Mammary epithelial cell (primary cell): ENCODE measurements around the gene TMEM140.

ENCODE experiments used
- EZH2 ChIP-seq: IDR thresholded peaks from 2 replicates; pipeline ENCODE4 v1.6.1; 2012; ENCODE audit warnings: low read length, inconsistent platforms, borderline replicate concordance
- TF ChIP-seq, protein P1 (sequence below), 2 donors: IDR thresholded peaks in 1 of 2; conservative IDR thresholded peaks in 1 of 2; 2 replicates each; pipeline ENCODE4 v1.5.1; 2011 to 2012; ENCODE audit warnings: inconsistent platforms in 2 of 2, low read length in 2 of 2, mild to moderate bottlenecking in 2 of 2, control low read depth in 1 of 2, low read depth in 1 of 2; ENCODE audit not compliant: insufficient read depth in 1 of 2; ENCODE audit errors: extremely low read depth in 1 of 2

DNA sequence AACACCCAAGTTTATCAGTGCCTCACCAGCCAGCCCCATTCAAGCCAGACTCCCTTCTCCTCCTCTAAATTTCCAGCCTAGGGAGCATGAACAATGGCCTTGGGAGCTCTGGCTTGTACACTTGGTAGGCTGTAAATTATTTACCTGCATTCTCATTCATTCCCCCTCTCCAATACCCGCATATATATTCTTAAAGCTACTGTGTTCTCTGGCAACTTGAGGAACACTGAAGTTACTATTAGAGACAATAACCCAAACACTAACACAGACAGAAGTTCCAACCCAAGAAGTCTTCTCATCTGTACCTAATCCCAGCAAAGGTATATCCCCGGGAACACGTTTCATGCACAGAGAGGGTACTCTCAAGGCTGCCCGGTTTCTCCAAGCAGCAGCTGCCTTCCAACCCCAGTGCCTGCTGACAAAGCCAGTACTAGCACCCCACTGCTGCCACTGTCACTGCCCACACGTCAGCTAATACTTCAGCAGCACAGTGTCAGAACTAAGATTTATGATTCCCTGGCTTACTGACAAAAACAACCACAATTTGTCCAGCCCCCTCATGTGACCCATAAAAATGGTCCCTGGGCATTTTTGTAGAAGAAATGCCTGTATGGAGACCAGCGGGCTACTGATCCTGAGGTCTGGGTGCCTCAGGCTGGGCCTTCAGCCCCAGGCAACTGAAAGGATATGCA lies 60.4 kb downstream of the TMEM140 start:
- TF ChIP-seq, protein P1, sequence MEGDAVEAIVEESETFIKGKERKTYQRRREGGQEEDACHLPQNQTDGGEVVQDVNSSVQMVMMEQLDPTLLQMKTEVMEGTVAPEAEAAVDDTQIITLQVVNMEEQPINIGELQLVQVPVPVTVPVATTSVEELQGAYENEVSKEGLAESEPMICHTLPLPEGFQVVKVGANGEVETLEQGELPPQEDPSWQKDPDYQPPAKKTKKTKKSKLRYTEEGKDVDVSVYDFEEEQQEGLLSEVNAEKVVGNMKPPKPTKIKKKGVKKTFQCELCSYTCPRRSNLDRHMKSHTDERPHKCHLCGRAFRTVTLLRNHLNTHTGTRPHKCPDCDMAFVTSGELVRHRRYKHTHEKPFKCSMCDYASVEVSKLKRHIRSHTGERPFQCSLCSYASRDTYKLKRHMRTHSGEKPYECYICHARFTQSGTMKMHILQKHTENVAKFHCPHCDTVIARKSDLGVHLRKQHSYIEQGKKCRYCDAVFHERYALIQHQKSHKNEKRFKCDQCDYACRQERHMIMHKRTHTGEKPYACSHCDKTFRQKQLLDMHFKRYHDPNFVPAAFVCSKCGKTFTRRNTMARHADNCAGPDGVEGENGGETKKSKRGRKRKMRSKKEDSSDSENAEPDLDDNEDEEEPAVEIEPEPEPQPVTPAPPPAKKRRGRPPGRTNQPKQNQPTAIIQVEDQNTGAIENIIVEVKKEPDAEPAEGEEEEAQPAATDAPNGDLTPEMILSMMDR (conservative IDR thresholded peaks at IDR 0.05 in 1 of 2, IDR thresholded peaks at IDR 0.05 in 1 of 2; ENCODE audit: extremely low read depth in 1 of 2, insufficient read depth in 1 of 2, low read depth in 1 of 2, low read length in 2 of 2) = no peak
- no peak for TF ChIP-seq EZH2
